Mononuclear cell (primary cell): ENCODE results near the gene ATP1A2. TPM values are rescaled to one million over a fixed set of nuclear protein-coding genes. Genes with fewer than 3 reads are reported as not detected.
"Not testable (repeated sequence)": the region's sequence is repeated elsewhere in the genome, so short reads cannot be mapped to it uniquely, and the experiment has no call there.

Experiments used
- H3K27me3 ChIP-seq: 2 replicates; pipeline ENCODE4 v1.6.0; 2011; ENCODE audit warnings: low read length, control low read depth; ENCODE audit not compliant: insufficient read depth
- H3K4me1 ChIP-seq: 2 replicates; pipeline ENCODE4 v1.5.1; 2011; ENCODE audit warnings: mild to moderate bottlenecking, low read length, control low read depth; ENCODE audit not compliant: insufficient read depth
- H3K4me3 ChIP-seq: 2 replicates; pipeline ENCODE4 v1.5.1; 2011; ENCODE audit warnings: mild to moderate bottlenecking, low read length, moderate library complexity
- H3K9me3 ChIP-seq: 2 replicates; pipeline ENCODE4 v1.5.1; 2011; ENCODE audit warnings: low read depth, mild to moderate bottlenecking, control low read depth, low read length
- total RNA-seq: library from RNA; depleted of rRNA; stranded (reverse); fragments of >200 nt; gene quantifications from one replicate; pipeline ENCODE4 v1.2.3, GENCODE V29; 2012

ATP1A2 gene
- total RNA-seq, 1 donor: 0.10 TPM

DNA sequence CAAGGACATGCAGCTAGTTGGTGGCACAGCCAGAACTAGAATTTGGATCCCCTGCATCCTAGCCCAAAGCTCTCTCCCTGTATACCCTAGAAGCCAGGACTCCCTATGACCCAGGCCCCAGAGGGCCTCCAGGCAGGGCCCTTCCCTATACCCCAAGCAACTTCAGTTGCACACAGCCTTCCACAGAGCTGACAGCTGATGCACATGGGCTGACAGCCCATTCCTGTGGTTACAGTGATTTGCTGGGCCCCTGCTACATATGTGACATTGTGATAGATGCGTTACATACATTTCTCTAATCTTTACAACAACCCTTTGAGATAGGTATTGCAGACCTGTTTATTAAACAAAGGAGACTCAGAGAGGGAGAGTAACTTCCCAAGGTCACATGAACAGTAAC lies 5.8 kb downstream of the ATP1A2 start:
- no peaks in the 10 kb centered on the region for H3K9me3 ChIP-seq
- no peak overlapping the region for H3K4me3 ChIP-seq
- peaks cover 4% of the 10 kb centered on the region for H3K4me1 ChIP-seq
- H3K27me3 ChIP-seq: no peaks in the 10 kb centered on the region

DNA sequence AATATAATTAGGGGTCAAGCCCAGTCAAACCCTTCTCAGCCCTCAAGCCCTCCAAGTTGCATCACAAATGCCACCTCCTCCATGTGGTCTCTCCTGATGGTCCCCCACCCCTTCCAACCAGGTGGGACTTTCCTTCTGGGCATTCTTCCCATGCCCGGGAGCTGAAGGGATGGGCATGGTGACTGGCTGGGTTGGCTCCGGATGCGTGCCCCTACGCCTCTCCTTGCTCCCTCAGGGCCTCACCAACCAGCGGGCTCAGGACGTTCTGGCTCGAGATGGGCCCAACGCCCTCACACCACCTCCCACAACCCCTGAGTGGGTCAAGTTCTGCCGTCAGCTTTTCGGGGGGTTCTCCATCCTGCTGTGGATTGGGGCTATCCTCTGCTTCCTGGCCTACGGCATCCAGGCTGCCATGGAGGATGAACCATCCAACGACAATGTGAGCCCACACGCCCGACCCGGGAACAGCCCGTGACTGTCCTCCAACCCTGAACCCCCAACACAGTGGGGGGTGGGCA lies 7.5 kb downstream of the ATP1A2 start:
- Histone ChIP-seq H3K9me3 (no peaks in the 10 kb centered on the region), H3K4me1 (peaks cover 4% of the 10 kb centered on the region), H3K27me3 (no peaks in the 10 kb centered on the region), H3K4me3 (no peak overlapping the region)

DNA sequence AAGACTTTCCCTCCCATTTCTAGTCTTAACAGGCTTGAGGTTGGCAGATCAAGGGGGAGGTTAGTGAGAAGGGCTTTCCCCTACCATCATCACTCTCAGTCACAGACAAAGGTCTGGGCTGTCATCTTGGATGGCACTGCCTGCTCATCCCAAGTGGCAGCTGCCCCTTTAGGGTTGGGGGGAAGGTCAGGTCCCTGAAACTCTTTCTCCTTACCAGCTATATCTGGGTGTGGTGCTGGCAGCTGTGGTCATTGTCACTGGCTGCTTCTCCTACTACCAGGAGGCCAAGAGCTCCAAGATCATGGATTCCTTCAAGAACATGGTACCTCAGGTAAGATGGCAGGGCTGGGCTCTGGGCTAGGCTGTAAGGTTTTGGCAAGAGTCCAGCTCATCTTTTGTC lies 8.2 kb downstream of the ATP1A2 start:
- Histone ChIP-seq H3K9me3 (no peaks in the 10 kb centered on the region), H3K4me1 (peaks cover 4% of the 10 kb centered on the region), H3K4me3 (no peak overlapping the region), H3K27me3 (no peaks in the 10 kb centered on the region)

DNA sequence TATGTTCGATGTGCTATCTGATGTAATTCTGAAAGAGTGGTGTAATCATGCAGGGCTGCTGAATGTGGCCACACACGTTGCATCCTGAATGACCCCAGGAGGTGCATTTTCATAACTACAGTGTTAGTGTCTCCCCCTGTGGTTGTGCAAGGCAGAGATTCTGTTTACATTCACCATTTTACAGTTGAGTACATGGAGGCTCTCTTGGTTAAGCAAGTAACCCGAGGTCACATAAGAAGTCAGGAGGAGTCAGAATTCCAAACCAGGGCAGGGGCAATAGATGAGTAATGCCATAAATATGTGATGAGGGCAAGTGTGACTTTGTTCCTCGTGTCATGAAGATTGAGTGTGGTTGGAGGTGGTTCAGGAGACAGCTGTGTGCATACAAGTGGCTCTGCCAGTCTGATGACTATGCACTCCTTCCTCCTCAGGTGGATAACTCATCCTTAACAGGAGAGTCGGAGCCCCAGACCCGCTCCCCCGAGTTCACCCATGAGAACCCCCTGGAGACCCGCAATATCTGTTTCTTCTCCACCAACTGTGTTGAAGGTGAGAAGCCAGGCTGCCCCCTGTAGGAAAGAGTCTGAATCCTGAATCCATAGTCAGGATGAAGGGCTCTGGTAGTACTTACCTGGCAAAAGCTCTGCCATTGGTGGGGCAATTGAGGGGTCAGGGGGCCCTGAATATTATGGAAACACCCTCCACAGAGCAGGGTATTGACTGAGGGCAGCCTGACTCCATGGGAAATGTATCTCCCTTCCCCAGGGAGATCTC lies 9.3 kb downstream of the ATP1A2 start:
- no peaks in the 10 kb centered on the region for H3K4me1 ChIP-seq
- no peaks in the 10 kb centered on the region for H3K9me3 ChIP-seq
- no peak overlapping the region for H3K4me3 ChIP-seq
- H3K27me3 ChIP-seq: no peaks in the 10 kb centered on the region

DNA sequence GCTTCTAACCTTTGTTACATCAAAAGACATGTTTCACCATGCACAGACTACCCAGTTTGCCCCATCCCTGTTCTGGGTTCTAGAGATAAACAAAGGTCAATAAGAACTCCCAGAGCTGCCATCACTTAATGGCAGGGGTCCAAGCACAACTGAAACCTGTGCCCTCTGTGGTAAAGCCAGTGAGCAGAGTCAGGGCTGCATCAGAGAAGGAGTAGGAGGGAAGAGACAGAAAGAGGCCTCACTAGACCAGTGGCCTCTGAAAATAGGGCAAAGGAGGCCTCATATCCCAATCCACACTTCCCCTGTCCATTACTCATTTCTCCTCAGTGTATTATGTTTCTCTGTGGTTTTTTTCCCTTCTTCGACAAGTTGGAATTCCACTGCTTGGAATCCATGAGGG lies 10.2 kb downstream of the ATP1A2 start:
- no peaks in the 10 kb centered on the region for H3K27me3 ChIP-seq
- H3K9me3 ChIP-seq: no peaks in the 10 kb centered on the region
- no peaks in the 10 kb centered on the region for H3K4me1 ChIP-seq
- no peak overlapping the region for H3K4me3 ChIP-seq

DNA sequence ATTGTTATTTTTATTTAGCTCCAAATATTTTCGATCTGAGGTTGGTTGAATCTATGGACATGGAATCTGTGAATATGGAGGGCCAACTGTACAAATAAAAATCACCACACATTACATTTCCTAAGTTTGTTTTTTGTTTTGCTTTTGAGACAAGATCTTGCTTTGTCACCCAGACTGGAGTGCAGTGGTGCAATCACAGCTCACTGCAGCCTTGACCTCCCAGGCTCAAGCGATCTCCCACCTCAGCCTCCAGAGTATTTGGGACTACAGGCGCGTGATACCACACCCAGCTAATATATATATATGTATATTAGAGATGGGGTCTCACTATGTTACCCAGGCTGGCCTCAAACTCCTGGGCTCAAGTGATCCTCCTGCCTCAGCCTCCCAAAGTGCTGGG lies 10.8 kb downstream of the ATP1A2 start:
- not testable (repeated sequence) for H3K4me1 ChIP-seq, H3K9me3 ChIP-seq, H3K27me3 ChIP-seq, H3K4me3 ChIP-seq

DNA sequence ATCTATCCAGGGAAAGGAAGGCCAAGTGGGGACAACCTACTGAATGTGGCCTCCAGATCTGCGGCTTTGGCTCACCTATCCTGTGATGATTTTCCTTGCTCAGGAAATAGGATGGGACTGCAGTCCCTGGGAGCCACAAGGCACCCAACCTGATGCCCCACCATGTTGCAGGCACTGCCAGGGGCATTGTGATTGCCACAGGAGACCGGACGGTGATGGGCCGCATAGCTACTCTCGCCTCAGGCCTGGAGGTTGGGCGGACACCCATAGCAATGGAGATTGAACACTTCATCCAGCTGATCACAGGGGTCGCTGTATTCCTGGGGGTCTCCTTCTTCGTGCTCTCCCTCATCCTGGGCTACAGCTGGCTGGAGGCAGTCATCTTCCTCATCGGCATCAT lies 11.8 kb downstream of the ATP1A2 start:
- Histone ChIP-seq H3K4me3 (no peak overlapping the region), H3K9me3 (no peaks in the 10 kb centered on the region), H3K4me1 (no peaks in the 10 kb centered on the region), H3K27me3 (no peaks in the 10 kb centered on the region)

DNA sequence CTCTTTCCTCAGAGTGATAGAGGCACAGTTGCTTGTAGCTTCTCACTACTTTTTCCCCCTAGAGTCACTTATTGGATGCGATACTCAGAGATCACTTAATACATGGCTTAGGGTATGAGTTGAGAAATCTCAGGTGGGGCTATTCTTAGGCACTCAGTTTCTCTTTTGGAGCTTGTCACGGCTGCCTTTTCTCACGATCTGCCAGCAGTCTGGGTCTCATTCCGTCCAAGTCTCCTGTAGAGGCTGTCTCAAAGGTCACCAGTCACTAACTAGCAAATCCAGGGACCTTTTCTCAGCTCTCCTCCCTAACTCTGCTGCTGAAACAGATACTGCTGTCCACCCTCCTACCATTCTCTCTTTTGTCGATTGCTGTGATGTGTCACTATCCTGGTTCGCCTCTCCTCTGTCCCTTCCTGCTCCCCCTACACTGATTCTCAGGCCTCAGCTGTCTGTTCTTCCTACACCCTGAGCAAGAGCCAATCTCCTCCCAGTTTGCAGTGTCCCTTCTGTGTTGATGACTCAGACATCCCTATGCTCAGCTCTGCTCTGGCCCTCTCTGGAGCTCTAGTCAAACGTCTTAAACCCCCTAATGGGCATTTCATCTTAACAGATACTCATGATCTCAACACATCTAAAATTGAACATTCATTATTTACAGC lies 12.4 kb downstream of the ATP1A2 start:
- Histone ChIP-seq H3K4me3 (no peak overlapping the region), H3K9me3 (no peaks in the 10 kb centered on the region), H3K4me1 (no peaks in the 10 kb centered on the region), H3K27me3 (no peaks in the 10 kb centered on the region)

DNA sequence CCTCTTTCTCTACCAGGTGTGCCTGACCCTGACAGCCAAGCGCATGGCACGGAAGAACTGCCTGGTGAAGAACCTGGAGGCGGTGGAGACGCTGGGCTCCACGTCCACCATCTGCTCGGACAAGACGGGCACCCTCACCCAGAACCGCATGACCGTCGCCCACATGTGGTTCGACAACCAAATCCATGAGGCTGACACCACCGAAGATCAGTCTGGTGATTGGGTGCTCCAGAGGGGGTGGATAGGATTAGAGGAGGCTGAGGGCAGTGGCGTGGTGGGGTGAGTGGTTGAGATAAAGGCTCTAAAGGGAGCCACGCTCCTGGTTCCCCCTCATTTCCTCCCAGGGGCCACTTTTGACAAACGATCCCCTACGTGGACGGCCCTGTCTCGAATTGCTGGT lies 13.1 kb downstream of the ATP1A2 start:
- Histone ChIP-seq H3K4me3 (no peak overlapping the region), H3K4me1 (no peaks in the 10 kb centered on the region), H3K27me3 (no peaks in the 10 kb centered on the region), H3K9me3 (no peaks in the 10 kb centered on the region)

DNA sequence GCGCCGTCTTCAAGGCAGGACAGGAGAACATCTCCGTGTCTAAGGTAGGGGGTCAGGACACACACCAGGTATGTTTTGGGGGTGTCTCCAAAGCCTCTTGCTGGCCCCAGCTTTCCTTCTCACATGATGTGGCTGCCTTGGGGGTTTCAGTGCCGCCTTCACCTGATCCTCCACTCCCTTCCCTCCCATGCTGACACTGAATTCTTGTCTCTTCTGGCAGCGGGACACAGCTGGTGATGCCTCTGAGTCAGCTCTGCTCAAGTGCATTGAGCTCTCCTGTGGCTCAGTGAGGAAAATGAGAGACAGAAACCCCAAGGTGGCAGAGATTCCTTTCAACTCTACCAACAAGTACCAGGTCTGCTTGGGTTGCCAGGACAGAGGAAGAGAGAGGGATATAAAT lies 13.5 kb downstream of the ATP1A2 start:
- Histone ChIP-seq H3K4me3 (no peak overlapping the region), H3K9me3 (no peaks in the 10 kb centered on the region), H3K4me1 (no peaks in the 10 kb centered on the region), H3K27me3 (no peaks in the 10 kb centered on the region)

DNA sequence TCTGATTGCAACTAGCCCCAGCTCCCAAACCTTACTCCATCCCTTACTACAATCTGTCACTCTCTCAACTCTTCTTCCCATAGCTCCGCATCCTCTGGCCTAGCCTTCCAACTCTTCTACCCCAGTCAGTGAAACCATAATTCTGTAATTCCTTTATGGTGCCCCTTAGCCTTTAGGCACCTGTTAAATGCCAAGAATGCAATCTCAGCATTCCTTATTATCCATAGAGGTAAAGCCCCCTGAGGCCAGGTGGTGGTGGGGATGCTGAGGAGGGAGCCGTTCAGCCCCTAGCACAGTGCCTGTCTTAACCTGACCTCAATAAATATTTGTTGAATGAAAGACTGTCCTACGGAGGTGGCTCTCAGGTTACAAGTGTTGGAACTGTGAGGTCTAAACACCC lies 14.0 kb downstream of the ATP1A2 start:
- no peaks in the 10 kb centered on the region for H3K9me3 ChIP-seq
- no peaks in the 10 kb centered on the region for H3K27me3 ChIP-seq
- H3K4me3 ChIP-seq: no peak overlapping the region
- no peaks in the 10 kb centered on the region for H3K4me1 ChIP-seq

DNA sequence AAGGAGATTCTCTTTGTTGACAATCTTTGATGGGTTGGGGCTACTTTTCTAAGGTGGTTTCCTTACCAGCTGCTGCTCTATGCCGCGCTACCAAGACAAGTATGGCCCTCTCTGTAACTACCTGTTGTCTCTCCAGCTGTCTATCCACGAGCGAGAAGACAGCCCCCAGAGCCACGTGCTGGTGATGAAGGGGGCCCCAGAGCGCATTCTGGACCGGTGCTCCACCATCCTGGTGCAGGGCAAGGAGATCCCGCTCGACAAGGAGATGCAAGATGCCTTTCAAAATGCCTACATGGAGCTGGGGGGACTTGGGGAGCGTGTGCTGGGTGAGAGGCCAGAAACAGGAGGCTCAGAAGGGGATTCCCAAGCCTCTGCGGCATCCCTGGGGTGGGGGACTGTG lies 14.4 kb downstream of the ATP1A2 start:
- no peak overlapping the region for H3K4me3 ChIP-seq
- no peaks in the 10 kb centered on the region for H3K9me3 ChIP-seq
- no peaks in the 10 kb centered on the region for H3K27me3 ChIP-seq
- H3K4me1 ChIP-seq: no peaks in the 10 kb centered on the region

DNA sequence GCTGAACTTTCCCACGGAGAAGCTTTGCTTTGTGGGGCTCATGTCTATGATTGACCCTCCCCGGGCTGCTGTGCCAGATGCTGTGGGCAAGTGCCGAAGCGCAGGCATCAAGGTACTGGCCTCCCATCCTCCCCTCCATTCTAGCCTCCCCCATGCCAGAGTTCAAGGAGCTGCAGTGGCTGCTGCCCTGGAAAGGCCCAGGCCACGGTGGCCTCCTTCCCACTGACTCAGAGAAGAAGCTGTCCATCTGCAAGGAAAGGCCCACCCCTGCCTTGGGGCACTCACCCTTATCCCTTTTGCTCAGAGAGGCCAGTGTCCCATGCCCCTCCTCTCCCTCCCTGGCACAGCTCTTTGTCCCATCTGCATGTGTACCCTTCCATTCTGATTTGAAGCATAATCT lies 14.9 kb downstream of the ATP1A2 start:
- H3K4me1 ChIP-seq: no peaks in the 10 kb centered on the region
- no peaks in the 10 kb centered on the region for H3K27me3 ChIP-seq
- H3K4me3 ChIP-seq: no peak overlapping the region
- H3K9me3 ChIP-seq: no peaks in the 10 kb centered on the region

DNA sequence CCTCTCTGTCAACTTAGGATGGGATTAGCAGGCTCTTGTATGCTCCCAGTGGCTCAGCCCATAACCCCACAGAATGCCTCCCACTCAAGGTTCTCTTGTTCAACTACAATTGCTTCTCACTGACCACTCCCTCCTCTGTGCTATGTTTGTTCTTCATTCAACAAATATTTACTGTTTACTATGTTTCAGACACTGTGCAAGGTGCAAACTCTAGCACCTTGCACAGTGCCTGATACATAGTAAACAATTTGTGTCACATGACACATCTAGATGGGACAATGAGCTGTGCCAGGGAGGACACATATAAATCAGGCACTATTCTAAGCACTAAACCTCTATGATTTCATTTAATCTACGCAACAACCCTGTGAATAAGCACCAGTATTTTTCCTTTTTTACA lies 15.4 kb downstream of the ATP1A2 start:
- no peak overlapping the region for H3K4me3 ChIP-seq
- no peaks in the 10 kb centered on the region for H3K9me3 ChIP-seq
- H3K4me1 ChIP-seq: no peaks in the 10 kb centered on the region
- H3K27me3 ChIP-seq: no peaks in the 10 kb centered on the region

DNA sequence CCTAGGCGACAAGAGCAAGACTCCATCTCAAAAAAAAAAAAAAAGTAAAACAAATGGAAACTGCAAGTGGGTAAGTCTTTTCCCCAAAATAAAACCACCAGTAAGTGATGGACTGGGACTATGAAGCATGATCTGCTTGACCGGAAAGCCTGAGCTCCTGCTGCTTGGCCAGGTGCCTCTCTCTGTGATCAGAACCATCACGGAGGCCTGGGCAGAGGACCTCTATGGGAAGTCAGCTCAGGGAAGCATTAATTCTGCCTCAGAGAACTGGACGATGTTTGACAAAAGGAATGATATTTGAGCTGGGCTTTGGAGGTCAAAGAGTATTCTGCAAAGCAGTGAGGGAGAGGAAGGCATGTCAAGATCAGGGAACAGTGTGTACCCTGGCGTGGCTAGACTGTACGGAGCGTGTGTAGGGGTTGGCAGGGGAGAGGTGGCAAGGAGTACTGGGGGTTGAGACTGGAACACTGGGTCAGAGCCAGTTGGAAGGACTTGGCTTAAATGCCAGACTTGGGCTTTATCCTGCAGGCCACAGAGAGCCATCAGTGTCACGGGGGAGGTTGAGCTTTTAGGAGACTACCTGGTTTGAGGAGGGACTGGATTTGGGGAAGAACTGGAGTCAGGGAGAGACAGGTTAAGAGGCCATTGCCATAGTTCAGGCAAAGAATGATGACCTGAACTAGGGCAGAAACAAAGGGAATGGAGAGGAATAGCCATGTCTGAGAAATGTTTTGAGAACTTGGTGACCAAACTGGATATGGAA lies 16.4 kb downstream of the ATP1A2 start:
- Histone ChIP-seq H3K9me3 (no peaks in the 10 kb centered on the region), H3K27me3 (no peaks in the 10 kb centered on the region), H3K4me1 (no peaks in the 10 kb centered on the region), H3K4me3 (no peak overlapping the region)
